HG03139 (cell line): ENCODE data around the gene RGS17.

ENCODE experiments used
- ATAC-seq: cut with Tn5 transposase; IDR thresholded peaks from one replicate; pipeline ENCODE4 v1.9.1; 2021; ENCODE audit not compliant: unreplicated experiment

The RGS17 gene

GRCh38 chr6:152959333-152959732 lies 171.7 kb downstream of the RGS17 start:
- ATAC-seq: no peak

GRCh38 chr6:152957796-152958195 lies 173.3 kb downstream of the RGS17 start:
- no peak for ATAC-seq
